GM12891 (cell line): Measurements from ENCODE around the gene SYN1.

Experiments
- PAX5 ChIP-seq: IDR thresholded peaks from 2 replicates; pipeline ENCODE4 v1.6.1; 2011; ENCODE audit warnings: low read length, moderate library complexity, mild to moderate bottlenecking; ENCODE audit not compliant: insufficient read depth, severe bottlenecking
- POLR2A ChIP-seq: IDR thresholded peaks from 2 replicates; pipeline ENCODE4 v1.6.1; 2011; ENCODE audit warnings: low read depth, low read length, control low read depth
- POLR2AphosphoS5 ChIP-seq: IDR thresholded peaks from 2 replicates; pipeline ENCODE4 v1.6.1; 2011; ENCODE audit warnings: low read depth, low read length, control low read depth
- POU2F2 ChIP-seq: IDR thresholded peaks from 2 replicates; pipeline ENCODE4 v1.6.1; 2011; ENCODE audit warnings: low read depth, mild to moderate bottlenecking, control low read depth, low read length, moderate library complexity
- SPI1 ChIP-seq: IDR thresholded peaks from 2 replicates; pipeline ENCODE4 v1.6.1; 2011; ENCODE audit warnings: low read depth, low read length, control low read depth
- TAF1 ChIP-seq: IDR thresholded peaks from 2 replicates; pipeline ENCODE4 v1.6.1; 2011; ENCODE audit warnings: low read depth, low read length, control low read depth

- TF ChIP-seq POLR2A = no peak
- TF ChIP-seq POLR2AphosphoS5 = no peak
- no peak for TF ChIP-seq TAF1
- TF ChIP-seq SPI1 = no peak
- TF ChIP-seq PAX5 = no peak
- TF ChIP-seq POU2F2 = no peak
Observed at GRCh38 chrX:47558436-47558835, 61.2 kb downstream of the SYN1 start.
